ENCODE data around the gene DUSP16. TPM values are rescaled to one million over a fixed set of nuclear protein-coding genes. Genes with fewer than 3 reads are reported as not detected.

DUSP16 gene
- total and polyA plus RNA-seq, 2 of the 8 experiments (the other 6 are each of a cell fraction or from before 2014, with no cell fraction given), result 31.6 to 55.9 TPM

DNA sequence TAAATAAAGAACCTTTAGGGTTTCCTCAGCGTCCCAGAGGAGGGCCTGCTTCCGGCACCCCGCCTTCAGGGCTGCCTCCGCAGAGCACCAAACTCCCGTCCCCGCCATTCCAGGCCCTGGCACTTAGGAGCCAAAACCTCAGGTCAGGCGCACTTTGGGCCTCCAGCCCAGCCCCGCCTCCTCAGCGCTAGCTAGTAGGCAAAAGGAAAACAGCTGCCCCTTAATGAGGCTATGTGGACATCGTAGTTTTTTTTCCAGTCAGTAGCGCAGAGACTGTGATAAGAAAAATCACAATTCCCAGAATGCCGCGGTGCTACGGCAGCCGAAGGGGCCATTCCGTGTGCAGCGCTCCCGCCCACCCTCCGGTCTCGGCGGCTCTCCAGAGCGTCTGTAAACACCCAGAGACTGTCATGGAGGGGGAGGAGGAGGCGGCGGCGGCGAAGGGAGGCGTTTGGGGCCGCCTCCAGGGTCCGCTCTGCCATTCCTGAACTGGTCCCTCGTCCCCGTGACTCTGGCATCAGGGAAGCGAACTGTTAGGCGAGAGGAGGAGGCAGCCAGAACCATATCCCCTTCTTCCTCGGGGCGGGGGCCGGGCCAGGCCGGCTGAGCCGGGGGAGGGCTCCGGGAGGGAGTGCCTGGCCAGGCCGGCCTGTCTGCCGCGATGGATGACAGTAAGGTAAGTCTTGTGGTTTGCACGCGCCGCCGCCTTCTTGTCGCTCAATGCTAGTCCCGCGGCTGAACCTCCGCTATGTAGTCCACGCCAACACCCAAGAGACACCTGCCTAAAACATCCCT, 49.0 kb upstream of the DUSP16 start, which contains the start of gene CREBL2 (continued):
- TF ChIP-seq HDAC6 (IDR thresholded peaks at IDR 0.05; ENCODE audit: low read depth, low read length) (no peak), SUZ12 (IDR thresholded peaks at IDR 0.05; ENCODE audit: low read length) (no peak), BCL11A (IDR thresholded peaks at IDR 0.05; ENCODE audit: low read depth in 2 of 2, low read length in 2 of 2) (no peak), CTBP2 (IDR thresholded peaks at IDR 0.05; ENCODE audit: borderline replicate concordance, insufficient read depth, insufficient read length, low read length) (no peak), CHD2 (IDR thresholded peaks at IDR 0.05; ENCODE audit: low read length) (no peak), EP300 (IDR thresholded peaks at IDR 0.05; ENCODE audit: borderline replicate concordance in 1 of 2, low read depth in 2 of 2, low read length in 2 of 2) (no peak), JUN (IDR thresholded peaks at IDR 0.05; ENCODE audit: low read depth, low read length) (no peak), FOSL1 (IDR thresholded peaks at IDR 0.05; ENCODE audit: insufficient read depth, low read depth, low read length) (no peak), SP4 (IDR thresholded peaks at IDR 0.05; ENCODE audit: low read length) (peak; percentile 71), SIN3A (conservative IDR thresholded peaks at IDR 0.05 in 1 of 2, IDR thresholded peaks at IDR 0.05 in 1 of 2; ENCODE audit: low read depth in 1 of 2, low read length in 2 of 2) (peak in 1 of 2 experiments; percentile 33; a peak in 1 of 4 replicates)
